Esophagus (tissue), 2 donors: Measurements from ENCODE around the gene EEF1A2. TPM values are rescaled to one million over a fixed set of nuclear protein-coding genes. Genes with fewer than 3 reads are reported as not detected.

Experiments used
- H3K27ac ChIP-seq, 2 donors: one replicate each; pipeline ENCODE4 v1.5.1; 2013; ENCODE audit warnings: low read depth in 2 of 2, mild to moderate bottlenecking in 2 of 2, inconsistent platforms in 1 of 2, low read length in 1 of 2, moderate library complexity in 1 of 2
- H3K27me3 ChIP-seq, 2 donors: one replicate each; pipeline ENCODE4 v1.6.1; 2013; ENCODE audit warnings: low read length in 2 of 2, control low read depth in 1 of 2, mild to moderate bottlenecking in 1 of 2; ENCODE audit not compliant: insufficient read depth in 2 of 2, control insufficient read depth in 1 of 2
- H3K36me3 ChIP-seq, 2 donors: one replicate each; pipeline ENCODE4 v1.6.1; 2013; ENCODE audit warnings: low read length in 1 of 2; ENCODE audit not compliant: control insufficient read depth in 2 of 2, insufficient read depth in 2 of 2
- H3K4me1 ChIP-seq, 2 donors: one replicate each; pipeline ENCODE4 v1.6.1; 2013; ENCODE audit warnings: low read length in 1 of 2; ENCODE audit not compliant: control insufficient read depth in 2 of 2, insufficient read depth in 2 of 2
- H3K4me3 ChIP-seq, 2 donors: one replicate each; pipeline ENCODE4 v1.5.1; 2013; ENCODE audit warnings: low read length in 2 of 2, mild to moderate bottlenecking in 2 of 2, low read depth in 1 of 2, moderate library complexity in 1 of 2
- H3K9me3 ChIP-seq, 2 donors: one replicate each; pipeline ENCODE4 v1.6.1; 2013; ENCODE audit warnings: mild to moderate bottlenecking in 2 of 2, low read depth in 1 of 2, low read length in 1 of 2, moderate library complexity in 1 of 2; ENCODE audit not compliant: control insufficient read depth in 2 of 2, insufficient read depth in 1 of 2
- WGBS, 2 donors: extraction: QIAGEN DNeasy Blood & Tissue Kit; methylation state at CpG; one replicate each; pipeline ENCODE4 v1.1.7; 2013; 5-methylcytosine and 5-hydroxymethylcytosine counted together
- polyA plus RNA-seq, 2 donors: library from polyadenylated mRNA; stranded (reverse); fragments of 200-250 nt; gene quantifications; one replicate each; pipeline ENCODE4 v1.2.3, GENCODE V29; 2013
- donor health status: healthy with polysubstance abuse.
- donor health status: Bipolar disorder and iron deficiency.

Gene EEF1A2
- polyA plus RNA-seq, 2 donors = 0.86 to 7.3 TPM

- H3K27ac ChIP-seq = peak overlapping the region; percentile 94 to 97
- no peaks in the 10 kb centered on the region for H3K27me3 ChIP-seq
- H3K9me3 ChIP-seq = no peaks in the 10 kb centered on the region
- H3K4me3 ChIP-seq = no peak overlapping the region
- 27 to 35% methylated on average over 26 to 27 of the region's 27 CpGs for WGBS, 2 donors
- H3K36me3 ChIP-seq = no peaks in the 10 kb centered on the region
- H3K4me1 ChIP-seq = peaks cover 0 to 42% of the 10 kb centered on the region in 2 donors
Observed at GRCh38 chr20:63538204-63539091, 39.6 kb upstream of the EEF1A2 start.

GRCh38 chr20:63537525-63538203, 38.8 kb upstream of the EEF1A2 start:
- WGBS, 2 donors = 7 to 9% methylated on average over 27 to 34 of the region's 34 CpGs
- H3K4me3 ChIP-seq = peak overlapping the region; percentile 67 to 69
- H3K4me1 ChIP-seq = peaks cover 0 to 42% of the 10 kb centered on the region in 2 donors
- H3K36me3 ChIP-seq = no peaks in the 10 kb centered on the region
- no peaks in the 10 kb centered on the region for H3K9me3 ChIP-seq
- H3K27me3 ChIP-seq = no peaks in the 10 kb centered on the region
- peak overlapping the region; percentile 94 to 97 for H3K27ac ChIP-seq

DNA sequence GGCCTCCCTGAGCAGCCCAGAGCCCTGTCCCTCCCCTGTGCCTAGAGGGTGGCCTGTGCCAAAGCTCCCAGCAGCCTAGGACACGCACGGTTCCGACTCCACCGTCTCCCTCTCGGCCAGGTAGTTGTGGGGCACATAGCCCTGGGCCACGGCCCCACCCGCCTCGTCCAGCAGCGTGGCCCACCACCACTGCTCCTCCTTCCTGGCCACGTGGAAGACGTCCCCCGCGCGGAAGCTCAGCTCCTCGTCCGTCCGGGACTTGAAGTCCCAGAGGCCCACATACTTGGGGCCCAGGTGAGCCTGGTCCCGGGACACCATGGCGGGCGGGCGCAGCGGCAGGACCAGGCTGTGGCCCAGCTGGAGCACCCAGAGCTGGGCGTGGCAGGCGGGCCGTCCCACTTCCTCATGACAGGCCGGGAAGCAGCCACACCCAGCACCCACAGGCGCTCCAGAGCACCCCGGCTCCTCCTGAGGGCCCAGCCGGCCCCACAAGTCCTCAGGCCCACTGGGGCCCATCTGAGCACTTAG, 38.2 kb upstream of the EEF1A2 start, which contains the start of gene PTK6:
Gene PTK6, minus strand, starts transcription at position 380 of the 528 bp plus-strand sequence. Its CDS starts 62 bp downstream, at position 318.
- 30 to 43% methylated on average over 20 to 29 of the region's 29 CpGs for WGBS, 2 donors
- peaks cover 0 to under 1% of the 10 kb centered on the region in 2 donors for H3K9me3 ChIP-seq
- peaks cover 0 to 42% of the 10 kb centered on the region in 2 donors for H3K4me1 ChIP-seq
- peak within 1 kb of the TSS; percentile 94 to 97 for H3K27ac ChIP-seq
- H3K36me3 ChIP-seq = peaks cover 0 to 4% of the 10 kb centered on the region in 2 donors
- H3K4me3 ChIP-seq = peak within 1 kb of the TSS; percentile 67 to 69
- H3K27me3 ChIP-seq = no peaks in the 10 kb centered on the region

GRCh38 chr20:63536241-63536977, 37.5 kb upstream of the EEF1A2 start:
- WGBS, 2 donors = 39 to 43% methylated on average over 35 of the region's 35 CpGs
- H3K9me3 ChIP-seq = peaks cover 0 to 2% of the 10 kb centered on the region in 2 donors
- peak overlapping the region; percentile 94 to 97 for H3K27ac ChIP-seq
- peaks cover 0 to 47% of the 10 kb centered on the region in 2 donors for H3K4me1 ChIP-seq
- H3K4me3 ChIP-seq = peak overlapping the region; percentile 67 to 69
- no peaks in the 10 kb centered on the region for H3K27me3 ChIP-seq
- peaks cover 0 to 7% of the 10 kb centered on the region in 2 donors for H3K36me3 ChIP-seq

DNA sequence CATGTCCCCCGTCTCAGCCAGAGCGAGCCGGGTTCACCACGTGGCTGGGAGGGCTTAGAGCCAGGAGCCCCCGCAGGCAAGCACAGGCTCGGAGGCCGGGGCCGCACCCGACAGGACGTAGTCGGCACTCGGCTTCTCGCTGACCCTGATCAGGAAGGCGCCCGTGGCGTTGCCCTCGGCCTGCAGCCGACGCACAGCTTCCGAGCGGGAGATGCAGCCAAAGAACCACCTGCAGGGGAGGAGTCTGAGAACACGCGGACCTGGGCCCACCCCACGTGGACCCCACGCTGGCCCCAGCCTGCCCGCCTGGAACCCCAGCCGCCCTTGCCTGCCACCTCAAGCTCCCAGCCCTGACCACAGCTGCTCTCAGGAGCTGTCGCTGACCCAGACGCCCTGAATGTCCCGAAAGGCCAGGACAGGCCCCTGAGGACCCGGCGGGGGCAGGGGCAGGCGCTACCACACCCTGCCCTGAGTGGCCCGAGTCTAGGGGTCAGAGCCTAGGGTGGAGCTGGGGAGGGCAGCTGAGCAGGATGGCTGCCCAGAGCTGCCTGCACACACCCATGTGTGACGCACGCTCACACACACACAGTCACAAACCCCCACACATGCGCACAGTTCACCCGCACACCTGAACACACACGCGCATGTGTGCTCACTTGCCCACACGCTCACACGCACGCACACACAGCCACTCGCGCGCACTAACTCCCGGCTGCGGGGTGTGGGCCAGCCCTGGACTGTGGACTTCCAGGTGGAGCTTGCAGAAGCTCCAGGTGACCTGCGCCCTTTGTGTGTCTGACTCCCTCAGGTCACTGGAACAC, 36.2 kb upstream of the EEF1A2 start:
- peak overlapping the region; percentile 13 to 47 for H3K4me3 ChIP-seq
- H3K36me3 ChIP-seq = peaks cover 0 to 12% of the 10 kb centered on the region in 2 donors
- 28 to 35% methylated on average over 40 to 49 of the region's 49 CpGs for WGBS, 2 donors
- peaks cover 0 to 2% of the 10 kb centered on the region in 2 donors for H3K9me3 ChIP-seq
- peak overlapping the region; percentile 94 to 95 for H3K27ac ChIP-seq
- H3K4me1 ChIP-seq = peaks cover 0 to 40% of the 10 kb centered on the region in 2 donors
- H3K27me3 ChIP-seq = no peaks in the 10 kb centered on the region

GRCh38 chr20:63534427-63534830, 35.5 kb upstream of the EEF1A2 start:
- Histone ChIP-seq H3K36me3 (peaks cover 0 to 18% of the 10 kb centered on the region in 2 donors), H3K27me3 (no peaks in the 10 kb centered on the region), H3K4me1 (peaks cover 0 to 42% of the 10 kb centered on the region in 2 donors), H3K27ac (peak overlapping the region; percentile 94 to 95), H3K9me3 (peaks cover 0 to 2% of the 10 kb centered on the region in 2 donors), H3K4me3 (peak overlapping the region; percentile 13 to 47)
- 35 to 44% methylated on average over 12 of the region's 12 CpGs for WGBS, 2 donors

- Histone ChIP-seq H3K9me3 (peaks cover 0 to 2% of the 10 kb centered on the region in 2 donors), H3K4me1 (peaks cover 0 to 37% of the 10 kb centered on the region in 2 donors), H3K4me3 (peak overlapping the region; percentile 13 to 47), H3K36me3 (peaks cover 0 to 21% of the 10 kb centered on the region in 2 donors), H3K27me3 (no peaks in the 10 kb centered on the region), H3K27ac (peak overlapping the region; percentile 94 to 95)
- 43 to 44% methylated on average over 24 to 28 of the region's 28 CpGs for WGBS, 2 donors
Observed at GRCh38 chr20:63533871-63534393, 35.0 kb upstream of the EEF1A2 start.

DNA sequence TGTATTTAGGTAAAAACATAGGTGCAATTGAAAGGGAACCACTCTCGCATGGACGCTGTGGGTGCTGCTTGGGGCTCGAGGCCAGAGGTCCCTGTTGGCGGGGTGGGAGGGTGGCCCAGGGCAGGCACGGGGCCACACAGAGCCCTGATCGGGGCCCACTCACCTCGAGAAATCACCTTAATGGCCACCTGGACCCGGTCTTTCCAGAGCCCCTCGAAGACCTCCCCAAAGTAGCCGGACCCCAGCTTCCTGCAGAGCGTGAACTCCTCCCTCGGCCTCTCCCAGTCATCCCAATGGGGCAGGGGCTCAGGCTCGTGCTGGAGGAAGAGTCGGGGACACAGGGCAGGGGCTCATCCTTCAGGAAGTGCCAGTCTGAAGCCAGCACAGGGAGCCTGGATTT, 34.5 kb upstream of the EEF1A2 start:
- Histone ChIP-seq H3K4me3 (peak overlapping the region in 1 of 2 donors; percentile 47), H3K27me3 (no peaks in the 10 kb centered on the region), H3K9me3 (peaks cover 0 to 2% of the 10 kb centered on the region in 2 donors), H3K27ac (peak overlapping the region in 1 of 2 donors; percentile 94), H3K36me3 (peaks cover 0 to 21% of the 10 kb centered on the region in 2 donors), H3K4me1 (peaks cover 0 to 36% of the 10 kb centered on the region in 2 donors)
- WGBS, 2 donors = 73 to 78% methylated on average over 14 of the region's 14 CpGs
